ENCODE data around the gene BCAS3.
A peak's percentile ranks its signal among the peaks of the same experiment; 100 is the strongest.

BCAS3 gene

GRCh38 chr17:61058066-61058465 lies 380.4 kb downstream of the BCAS3 start:
- H3K4me3 ChIP-seq (replicated peaks; ENCODE audit: low read depth, low read length), result no peak overlapping the region
- DNase-seq (ENCODE audit: low read depth), result no peak
- TF ChIP-seq CTCF (IDR thresholded peaks at IDR 0.05; ENCODE audit: low read length, missing control alignments), result no peak

DNA sequence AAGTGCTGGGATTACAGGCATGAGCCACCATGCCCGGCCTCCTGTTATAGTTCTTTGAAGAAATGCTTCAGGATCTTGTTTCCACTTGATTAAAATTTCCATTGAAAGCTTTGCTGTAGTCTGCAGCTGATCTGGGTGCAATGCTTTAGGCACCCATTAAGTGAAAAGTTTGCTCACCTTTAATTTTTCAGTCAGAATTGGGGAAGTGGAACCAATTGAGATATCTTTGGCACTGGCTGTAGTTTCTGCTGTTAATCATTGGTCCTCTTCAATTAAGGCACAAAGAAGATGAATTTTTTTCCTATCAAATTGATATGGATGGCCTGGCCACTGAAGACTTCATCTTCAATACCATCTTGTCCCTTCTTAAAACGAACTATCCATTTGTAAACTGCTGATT lies 385.9 kb downstream of the BCAS3 start:
- TF ChIP-seq CTCF (IDR thresholded peaks at IDR 0.05; ENCODE audit: low read length, missing control alignments), result no peak
- DNase-seq (ENCODE audit: low read depth), result no peak

GRCh38 chr17:61064087-61064951 lies 386.7 kb downstream of the BCAS3 start:
- no peak overlapping the region for H3K4me3 ChIP-seq (replicated peaks; ENCODE audit: low read depth, low read length)
- no peak for TF ChIP-seq CTCF (IDR thresholded peaks at IDR 0.05; ENCODE audit: low read length, missing control alignments)
- DNase-seq (ENCODE audit: low read depth), result no peak

More for the DNA sequence above, 385.9 kb downstream of the BCAS3 start:
- H3K4me3 ChIP-seq (replicated peaks; ENCODE audit: low read depth, low read length), result no peak overlapping the region

GRCh38 chr17:61065263-61065773 lies 387.7 kb downstream of the BCAS3 start:
- peak; percentile 47 for DNase-seq (ENCODE audit: low read depth)
- H3K4me3 ChIP-seq (replicated peaks; ENCODE audit: low read depth, low read length), result no peak overlapping the region
- TF ChIP-seq CTCF (IDR thresholded peaks at IDR 0.05; ENCODE audit: low read length, missing control alignments), result no peak

DNA sequence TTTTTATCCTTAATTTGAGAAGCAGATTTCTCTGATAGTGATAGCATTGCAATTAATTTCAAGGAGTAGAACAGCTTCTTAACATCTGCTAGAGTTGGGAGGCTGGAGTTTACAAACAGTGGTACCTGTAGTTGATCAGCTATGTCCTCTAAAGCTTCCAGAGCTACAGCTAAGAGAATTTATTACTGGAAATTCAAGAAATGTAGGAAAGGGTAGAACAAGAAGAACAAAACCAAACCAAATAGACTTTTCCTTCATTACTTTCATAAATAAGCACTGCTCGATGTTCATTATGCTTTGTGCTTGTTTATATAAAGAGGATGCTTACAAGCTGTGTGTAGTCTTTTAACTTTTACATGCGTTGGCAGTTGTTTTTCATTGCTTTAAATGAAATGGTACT lies 388.4 kb downstream of the BCAS3 start:
- H3K4me3 ChIP-seq (replicated peaks; ENCODE audit: low read depth, low read length), result no peak overlapping the region
- no peak for DNase-seq (ENCODE audit: low read depth)
- no peak for TF ChIP-seq CTCF (IDR thresholded peaks at IDR 0.05; ENCODE audit: low read length, missing control alignments)

DNA sequence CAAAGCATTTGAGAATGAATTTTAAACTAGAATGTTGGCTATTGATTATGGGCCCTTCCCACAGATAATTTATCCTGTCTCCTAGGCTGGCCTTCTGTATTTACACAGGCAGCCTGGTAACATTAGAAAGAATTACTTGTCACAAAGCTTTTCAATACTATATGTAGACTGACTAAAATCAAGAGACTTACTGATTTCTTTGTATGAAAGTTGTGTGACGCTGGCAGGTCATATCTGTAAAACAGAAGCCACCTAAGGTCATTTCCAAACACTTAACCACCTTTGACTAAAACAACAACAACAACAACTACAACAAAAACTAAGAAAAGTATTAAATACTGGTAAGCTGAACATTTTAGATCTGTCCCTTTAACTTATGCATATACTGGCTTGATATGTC lies 393.0 kb downstream of the BCAS3 start:
- H3K4me3 ChIP-seq (replicated peaks; ENCODE audit: low read depth, low read length), result no peak overlapping the region
- DNase-seq (ENCODE audit: low read depth), result no peak
- no peak for TF ChIP-seq CTCF (IDR thresholded peaks at IDR 0.05; ENCODE audit: low read length, missing control alignments)
